DMS 273 (cell line): ENCODE results near the gene USP48.
A peak's percentile ranks its signal among the peaks of the same experiment; 100 is the strongest.
"Not testable (repeated sequence)": the region's sequence is repeated elsewhere in the genome, so short reads cannot be mapped to it uniquely, and the experiment has no call there.

Source experiments
- DNase-seq: peaks from one replicate; lab custom pipeline; 2025; ENCODE audit not compliant: unreplicated experiment; lab: John Stamatoyannopoulos, UW

USP48 gene, protein sequence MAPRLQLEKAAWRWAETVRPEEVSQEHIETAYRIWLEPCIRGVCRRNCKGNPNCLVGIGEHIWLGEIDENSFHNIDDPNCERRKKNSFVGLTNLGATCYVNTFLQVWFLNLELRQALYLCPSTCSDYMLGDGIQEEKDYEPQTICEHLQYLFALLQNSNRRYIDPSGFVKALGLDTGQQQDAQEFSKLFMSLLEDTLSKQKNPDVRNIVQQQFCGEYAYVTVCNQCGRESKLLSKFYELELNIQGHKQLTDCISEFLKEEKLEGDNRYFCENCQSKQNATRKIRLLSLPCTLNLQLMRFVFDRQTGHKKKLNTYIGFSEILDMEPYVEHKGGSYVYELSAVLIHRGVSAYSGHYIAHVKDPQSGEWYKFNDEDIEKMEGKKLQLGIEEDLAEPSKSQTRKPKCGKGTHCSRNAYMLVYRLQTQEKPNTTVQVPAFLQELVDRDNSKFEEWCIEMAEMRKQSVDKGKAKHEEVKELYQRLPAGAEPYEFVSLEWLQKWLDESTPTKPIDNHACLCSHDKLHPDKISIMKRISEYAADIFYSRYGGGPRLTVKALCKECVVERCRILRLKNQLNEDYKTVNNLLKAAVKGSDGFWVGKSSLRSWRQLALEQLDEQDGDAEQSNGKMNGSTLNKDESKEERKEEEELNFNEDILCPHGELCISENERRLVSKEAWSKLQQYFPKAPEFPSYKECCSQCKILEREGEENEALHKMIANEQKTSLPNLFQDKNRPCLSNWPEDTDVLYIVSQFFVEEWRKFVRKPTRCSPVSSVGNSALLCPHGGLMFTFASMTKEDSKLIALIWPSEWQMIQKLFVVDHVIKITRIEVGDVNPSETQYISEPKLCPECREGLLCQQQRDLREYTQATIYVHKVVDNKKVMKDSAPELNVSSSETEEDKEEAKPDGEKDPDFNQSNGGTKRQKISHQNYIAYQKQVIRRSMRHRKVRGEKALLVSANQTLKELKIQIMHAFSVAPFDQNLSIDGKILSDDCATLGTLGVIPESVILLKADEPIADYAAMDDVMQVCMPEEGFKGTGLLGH

GRCh38 chr1:21782868-21783678 lies at the start of gene USP48:
TSS of gene USP48 (minus strand) at chr1:21783149. CDS start at chr1:21782957, 192 bp downstream.
- DNase-seq = peak; percentile 99

- DNase-seq = no peak
Measured at GRCh38 chr1:21831454-21831970, 48.6 kb upstream of the USP48 start.

DNA sequence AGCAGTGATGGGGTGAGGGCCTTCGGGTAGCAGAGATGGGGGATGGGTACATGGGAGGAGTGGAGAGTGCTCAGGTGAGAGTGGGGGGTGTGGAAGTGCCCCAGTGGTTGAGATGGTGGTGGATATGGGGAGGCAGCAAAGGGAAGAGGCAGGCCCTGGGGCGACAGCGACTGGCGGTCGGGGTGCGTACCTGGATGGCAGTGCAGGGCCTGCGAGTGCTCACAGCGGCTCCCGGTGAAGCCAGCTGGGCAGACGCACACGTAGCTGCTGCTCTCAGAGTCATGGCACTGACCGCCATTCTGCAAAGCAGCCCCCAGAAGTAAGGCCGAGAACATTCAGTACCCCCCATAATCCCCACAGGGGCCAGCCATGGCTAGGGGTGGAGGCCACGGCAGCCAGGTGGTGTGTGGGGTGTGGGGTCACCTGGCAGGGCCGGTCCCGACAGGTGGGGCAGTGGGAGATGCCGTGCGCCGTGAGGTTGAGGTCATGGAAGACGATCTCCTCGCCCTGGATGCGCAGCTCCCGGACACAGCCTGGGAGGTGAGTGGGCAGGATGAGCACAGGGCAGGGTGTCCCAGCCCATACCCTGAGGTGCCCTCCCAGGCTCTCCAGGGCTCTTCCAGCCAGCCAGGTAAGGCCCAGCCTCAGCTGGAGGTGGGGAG lies 48.0 kb upstream of the USP48 start:
- DNase-seq = no peak

DNA sequence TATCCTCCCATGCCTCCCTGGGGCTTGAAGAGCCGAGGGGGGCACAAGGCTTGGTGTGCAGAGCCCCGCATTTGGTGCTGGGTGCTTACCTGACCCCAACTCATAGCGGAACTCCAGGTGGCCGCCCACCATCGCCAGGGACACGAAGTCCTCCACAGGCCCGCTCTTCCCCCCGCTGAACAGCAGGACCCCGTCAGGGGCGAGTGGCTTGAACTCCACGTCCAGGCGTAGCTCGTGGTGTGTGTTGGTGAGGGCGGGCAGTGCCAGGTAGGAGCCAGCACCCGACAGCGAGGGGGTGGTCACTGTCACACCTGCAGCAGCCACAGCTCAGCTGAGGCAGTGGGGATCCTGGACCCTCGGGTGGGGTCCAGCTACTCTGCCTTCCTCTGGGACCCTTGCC lies 46.3 kb upstream of the USP48 start:
- DNase-seq = no peak

DNA sequence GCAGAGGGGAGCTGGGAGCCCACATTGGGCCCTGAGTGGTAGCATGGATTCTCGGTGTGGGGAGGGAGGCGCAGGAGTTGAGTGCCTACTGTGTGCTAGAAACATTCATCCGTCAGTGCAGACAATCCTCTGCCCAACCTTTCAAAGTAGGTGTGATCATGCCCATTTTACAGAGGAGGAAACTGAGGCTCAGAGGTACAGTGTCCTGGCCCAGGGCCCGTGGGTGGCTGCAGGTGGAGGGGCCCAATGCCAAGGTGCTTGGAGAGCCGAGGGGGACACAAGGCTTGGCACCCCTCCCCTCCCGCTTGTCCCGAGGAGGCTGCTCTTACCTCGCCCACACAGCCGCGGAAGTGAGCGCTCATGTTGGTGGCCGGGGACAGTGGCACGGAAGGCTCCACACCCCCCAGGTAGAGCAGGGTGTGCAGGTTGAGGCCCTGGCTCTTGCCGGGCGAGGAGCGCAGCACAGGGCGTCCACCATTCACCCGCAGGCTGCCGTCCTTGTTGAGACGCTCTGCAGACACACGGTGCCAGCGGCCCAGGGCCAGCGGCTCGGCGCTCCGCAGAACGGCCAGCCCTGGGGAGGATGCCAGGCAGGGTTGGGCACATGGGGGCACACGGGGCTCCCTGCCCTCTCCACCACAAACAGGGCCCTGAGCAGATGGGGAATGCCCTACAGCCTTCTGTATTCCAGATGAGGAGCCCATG lies 45.7 kb upstream of the USP48 start:
- no peak for DNase-seq

DNA sequence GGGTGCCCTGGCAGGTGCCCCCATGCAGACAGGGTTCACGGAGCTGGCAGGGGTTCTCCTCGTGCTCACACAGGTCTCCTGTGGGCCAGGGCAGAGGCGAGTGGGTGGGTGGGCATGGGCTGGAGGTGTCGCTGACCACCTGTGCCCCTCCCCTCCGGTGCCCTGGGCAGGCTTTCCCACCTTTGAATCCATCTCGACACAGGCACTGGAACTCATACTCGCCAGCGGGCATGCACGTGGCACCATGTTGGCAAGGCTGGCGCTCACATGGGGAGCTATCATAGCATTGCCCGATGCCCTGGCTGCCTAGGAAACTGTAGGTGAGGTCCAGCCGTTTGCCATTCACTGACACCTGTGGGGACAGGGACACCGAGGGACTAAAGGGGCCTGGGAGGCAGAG lies 45.1 kb upstream of the USP48 start:
- DNase-seq = no peak

- DNase-seq = no peak
Measured at GRCh38 chr1:21827141-21827679, 44.3 kb upstream of the USP48 start.

DNA sequence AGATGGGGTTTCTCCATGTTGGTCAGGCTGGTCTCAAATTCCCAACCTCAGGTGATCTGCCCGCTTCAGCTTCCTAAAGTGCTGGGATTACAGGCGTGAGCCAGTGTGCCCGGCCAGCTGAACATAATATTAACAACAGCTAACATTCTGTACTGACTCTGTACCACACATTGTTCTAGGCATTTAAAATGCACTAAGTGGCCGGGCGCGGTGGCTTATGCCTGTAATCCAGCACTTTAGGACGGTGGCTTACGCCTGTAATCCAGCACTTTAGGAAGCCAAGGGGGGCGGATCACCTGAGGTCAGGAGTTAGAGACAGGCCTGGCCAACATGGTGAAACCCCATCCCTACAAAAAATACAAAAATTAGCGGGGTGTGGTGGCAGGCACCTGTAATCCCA lies 43.7 kb upstream of the USP48 start:
- not testable (repeated sequence) for DNase-seq

DNA sequence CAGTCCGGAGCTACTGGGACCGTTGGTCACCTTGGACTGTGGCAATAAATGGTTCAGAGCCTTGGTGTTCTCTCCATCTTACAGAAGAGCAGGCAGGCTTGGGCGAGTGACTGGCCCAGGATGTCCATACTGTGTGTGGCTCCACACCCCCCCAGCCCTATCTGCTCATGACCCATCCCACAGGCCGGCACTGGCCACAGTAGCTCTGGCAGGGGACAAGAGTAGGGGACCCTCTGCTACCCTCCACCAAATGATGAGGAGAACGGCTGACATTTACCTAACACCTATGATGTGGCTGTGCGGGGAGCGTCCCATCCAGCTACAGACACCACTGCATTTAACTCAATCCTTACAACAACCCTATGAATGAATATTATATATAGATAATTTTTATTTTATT lies 42.4 kb upstream of the USP48 start:
- DNase-seq = no peak

- DNase-seq = no peak
Measured at GRCh38 chr1:21824926-21825325, 42.0 kb upstream of the USP48 start.

DNA sequence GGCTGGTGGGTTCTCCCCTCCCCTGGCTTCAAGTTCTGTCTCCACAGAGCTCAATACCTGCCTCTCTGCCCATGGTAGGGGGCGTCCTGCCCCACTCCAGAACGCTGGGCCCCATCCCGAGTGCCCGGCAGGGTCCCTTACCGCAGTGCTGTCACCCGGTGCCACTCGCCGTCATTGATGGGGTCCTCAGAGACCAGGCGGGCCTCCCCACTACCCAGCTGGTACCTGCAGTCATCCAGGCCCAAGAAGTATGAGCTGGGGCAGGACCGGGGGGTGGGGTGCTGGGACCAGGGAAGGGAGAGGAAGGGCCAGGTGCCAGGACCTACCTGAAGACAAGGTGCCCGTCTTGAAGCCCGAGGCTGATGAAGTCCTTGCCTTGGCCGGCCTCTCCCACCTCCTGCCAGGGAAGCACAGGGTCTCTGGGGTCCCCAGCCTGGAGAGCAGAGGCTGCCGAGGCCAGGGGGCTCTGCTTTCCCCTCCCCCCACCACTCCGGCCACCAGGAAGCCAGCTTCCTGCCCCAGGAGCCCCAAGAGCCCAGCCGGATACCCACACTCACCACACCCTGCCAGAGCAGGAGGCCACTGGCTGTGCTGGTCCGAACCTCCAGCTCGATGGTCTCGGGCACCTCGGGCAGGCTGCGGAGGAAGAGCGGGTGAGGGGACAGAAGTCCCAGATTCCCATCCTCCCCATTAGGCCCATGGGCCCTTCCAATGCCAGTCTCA lies 41.2 kb upstream of the USP48 start:
- DNase-seq = no peak

- no peak for DNase-seq
Measured at GRCh38 chr1:21823206-21823979, 40.4 kb upstream of the USP48 start.

DNA sequence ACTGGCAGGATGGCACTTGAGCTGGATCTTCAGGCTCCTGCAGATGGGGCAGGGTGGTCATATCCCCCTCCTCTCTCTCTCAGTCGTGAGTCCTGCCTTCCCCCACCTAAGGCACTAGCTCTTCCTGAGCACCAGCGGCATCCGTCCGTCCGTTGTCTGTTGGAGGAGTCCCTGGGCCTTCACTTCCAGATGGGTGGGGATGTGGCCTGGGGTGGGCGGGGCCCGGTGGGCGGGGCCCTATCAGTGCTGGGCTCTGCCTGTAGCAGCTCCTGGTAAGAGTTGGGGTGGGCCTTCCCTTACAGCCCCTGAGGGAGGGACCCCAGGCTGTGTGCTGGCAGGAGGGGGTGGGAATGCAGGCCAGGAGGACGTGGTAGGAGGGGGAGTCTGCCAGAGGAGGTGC lies 39.4 kb upstream of the USP48 start:
- DNase-seq = peak; percentile 38

DNA sequence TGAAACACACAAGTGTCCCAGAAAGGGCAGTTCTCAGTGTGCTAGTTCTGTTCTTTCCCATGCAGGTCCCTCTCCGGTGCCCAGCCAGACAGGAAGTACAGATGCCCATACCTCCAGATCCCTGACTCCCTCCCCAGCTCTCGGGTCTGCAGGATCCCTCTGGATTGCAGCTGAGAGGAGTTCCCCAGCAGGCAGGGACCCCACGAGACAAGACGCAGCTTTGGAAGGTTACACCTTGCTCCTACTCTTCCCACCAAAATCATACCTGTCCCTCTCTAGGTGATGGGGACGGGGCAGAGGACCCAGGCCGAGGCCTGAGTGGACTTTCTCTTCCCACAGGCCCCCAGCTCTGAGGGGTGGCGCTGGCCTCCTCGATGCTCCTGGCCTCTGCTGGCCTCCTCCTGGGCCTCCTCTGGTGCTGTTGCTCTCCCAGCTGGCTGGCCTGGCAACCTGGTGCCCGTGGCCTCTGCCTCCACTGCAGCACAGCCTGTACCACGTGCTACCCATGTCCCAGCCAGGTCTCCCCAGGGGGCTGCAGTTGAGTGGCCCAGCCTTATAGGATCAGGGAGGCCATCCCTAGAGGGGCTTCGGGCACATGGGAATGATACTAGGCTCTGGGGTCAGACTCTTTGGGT lies 38.6 kb upstream of the USP48 start:
- no peak for DNase-seq

GRCh38 chr1:21820597-21821232 lies 37.8 kb upstream of the USP48 start:
- DNase-seq = no peak

GRCh38 chr1:21818656-21819055 lies 35.7 kb upstream of the USP48 start:
- DNase-seq = peak; percentile 30
